HG02678 (cell line): ENCODE measurements around the gene TIMM10B.
"Not testable (repeated sequence)": the region's sequence is repeated elsewhere in the genome, so short reads cannot be mapped to it uniquely, and the experiment has no call there.

ENCODE experiments used
- ATAC-seq: cut with Tn5 transposase; IDR thresholded peaks from one replicate; pipeline ENCODE4 v1.9.1; 2021; ENCODE audit warnings: mild to moderate bottlenecking, moderate library complexity; ENCODE audit not compliant: unreplicated experiment

The TIMM10B gene

DNA sequence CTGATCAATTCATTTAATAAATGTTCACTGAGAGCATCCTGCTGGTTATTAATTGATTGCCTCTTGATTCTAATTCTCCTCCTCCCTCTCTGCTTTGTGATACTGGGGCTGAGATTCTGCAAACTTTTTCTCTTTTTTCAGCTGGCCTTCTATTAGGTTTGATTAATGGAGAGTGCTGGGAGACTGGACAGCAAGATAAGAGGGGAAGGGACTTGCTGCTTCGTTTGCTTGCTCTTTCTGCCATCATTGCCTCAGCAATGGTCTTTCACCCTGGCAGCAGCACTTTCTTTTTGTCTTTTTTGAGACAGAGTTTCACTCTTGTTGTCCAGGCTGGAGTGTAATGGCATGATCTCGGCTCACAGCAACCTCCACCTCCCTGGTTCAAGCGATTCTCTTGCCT is 22.9 kb downstream of the TIMM10B start:
- no peak for ATAC-seq

DNA sequence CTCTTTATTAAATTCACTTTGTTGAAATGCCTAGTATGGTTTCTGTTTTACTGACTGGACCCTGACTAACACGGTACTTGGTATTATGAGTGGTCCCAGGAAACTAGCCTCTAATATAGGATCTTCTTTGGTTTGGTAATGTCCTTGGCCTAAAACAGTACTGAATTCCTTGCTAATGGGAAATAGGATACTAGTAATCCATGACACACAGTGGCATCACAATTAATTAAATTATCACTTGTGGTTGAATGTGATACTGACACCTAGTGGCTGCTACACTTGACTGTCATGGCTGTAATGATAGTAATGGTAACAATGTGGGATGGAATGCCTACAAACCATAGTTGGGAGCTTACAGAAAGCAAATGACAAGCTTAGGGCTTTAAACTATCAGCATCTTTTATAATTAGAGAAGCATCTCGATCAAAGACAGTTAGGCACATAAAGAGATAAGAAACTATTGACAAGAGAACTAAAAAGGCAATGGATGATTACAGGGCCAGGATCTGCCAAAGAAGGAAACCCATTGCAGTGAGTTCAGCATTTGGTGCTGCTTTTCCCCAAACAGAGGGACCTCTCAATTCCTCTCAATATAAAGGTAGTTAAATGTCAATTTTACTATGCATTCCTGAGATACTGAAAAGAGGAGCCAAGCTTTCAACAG is 24.4 kb downstream of the TIMM10B start:
- ATAC-seq, result peak; percentile 62

DNA sequence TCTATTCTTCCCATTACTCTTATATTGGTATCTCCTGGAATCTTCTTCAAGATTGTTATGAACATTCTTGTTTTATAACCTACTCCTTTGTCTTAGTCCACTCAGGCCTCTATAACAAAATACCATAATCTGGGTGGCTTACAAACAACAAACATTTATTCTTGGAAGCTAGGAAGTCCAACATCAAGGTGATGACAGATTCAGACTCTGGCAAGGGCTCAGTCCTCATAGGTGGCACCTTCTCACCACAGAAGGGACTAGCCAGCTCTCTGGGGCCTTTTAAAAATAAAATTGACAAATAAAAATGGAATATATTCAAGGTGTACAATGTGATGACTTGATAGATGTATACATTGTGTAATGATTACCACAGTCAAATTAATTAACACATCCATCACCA is 35.6 kb downstream of the TIMM10B start:
- ATAC-seq, result no peak

DNA sequence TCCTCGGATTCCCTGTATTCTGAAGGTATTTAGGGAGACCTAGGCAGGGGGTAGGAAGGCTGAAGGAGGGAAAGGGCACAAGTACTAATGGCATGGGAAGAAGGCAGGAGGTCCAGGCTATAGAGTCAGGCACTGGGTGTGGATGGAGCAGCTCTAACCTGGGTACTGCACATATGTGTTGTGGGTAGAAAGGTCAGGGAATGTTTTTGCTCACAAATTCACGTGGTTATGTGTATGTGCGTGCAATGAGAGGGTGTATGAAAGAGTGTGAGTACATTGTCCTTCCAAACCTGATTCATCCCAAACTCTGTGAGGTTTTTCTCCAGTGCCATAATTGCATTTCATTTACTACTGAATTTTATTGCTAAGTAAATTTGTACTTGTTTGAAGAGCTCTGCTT is 39.0 kb downstream of the TIMM10B start:
- ATAC-seq, result no peak

DNA sequence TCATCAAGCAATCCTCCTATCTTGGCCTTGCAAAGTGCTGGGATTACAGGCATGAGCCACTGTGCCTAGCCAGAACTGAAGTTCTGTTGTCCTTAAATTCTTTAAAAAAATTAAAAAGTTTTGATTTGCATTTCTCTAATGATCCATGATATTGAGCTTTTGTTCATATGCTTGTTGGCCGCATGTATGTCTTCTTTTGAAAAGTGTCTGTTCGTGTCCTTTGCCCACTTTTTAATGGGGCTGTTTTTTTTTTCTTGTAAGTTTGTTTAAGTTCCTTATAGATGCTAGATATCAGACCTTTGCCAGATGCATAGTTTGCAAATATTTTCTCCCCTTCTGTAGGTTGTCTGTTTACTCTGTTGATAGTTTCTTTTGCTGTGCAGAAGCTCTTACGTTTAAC is 40.6 kb downstream of the TIMM10B start:
- ATAC-seq, result not testable (repeated sequence)

DNA sequence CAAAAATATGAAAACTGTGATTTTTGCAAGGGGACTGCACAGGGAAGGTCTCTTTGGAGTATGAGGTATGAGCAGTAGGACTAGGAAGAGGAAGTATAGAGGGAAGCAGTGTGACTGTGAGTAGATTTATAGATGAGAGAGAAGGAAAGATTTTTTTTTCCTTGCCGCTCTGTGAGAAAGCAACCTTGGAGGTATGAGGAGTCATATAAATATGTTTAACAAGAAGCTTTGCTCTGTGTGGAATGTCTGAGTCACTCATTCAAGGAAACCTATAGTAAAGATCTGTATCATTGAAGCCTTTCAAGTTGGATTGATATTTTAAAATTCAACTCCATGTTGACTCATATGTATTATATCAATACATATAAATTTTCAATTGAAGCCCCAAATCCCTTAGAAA is 42.0 kb downstream of the TIMM10B start:
- ATAC-seq, result no peak

DNA sequence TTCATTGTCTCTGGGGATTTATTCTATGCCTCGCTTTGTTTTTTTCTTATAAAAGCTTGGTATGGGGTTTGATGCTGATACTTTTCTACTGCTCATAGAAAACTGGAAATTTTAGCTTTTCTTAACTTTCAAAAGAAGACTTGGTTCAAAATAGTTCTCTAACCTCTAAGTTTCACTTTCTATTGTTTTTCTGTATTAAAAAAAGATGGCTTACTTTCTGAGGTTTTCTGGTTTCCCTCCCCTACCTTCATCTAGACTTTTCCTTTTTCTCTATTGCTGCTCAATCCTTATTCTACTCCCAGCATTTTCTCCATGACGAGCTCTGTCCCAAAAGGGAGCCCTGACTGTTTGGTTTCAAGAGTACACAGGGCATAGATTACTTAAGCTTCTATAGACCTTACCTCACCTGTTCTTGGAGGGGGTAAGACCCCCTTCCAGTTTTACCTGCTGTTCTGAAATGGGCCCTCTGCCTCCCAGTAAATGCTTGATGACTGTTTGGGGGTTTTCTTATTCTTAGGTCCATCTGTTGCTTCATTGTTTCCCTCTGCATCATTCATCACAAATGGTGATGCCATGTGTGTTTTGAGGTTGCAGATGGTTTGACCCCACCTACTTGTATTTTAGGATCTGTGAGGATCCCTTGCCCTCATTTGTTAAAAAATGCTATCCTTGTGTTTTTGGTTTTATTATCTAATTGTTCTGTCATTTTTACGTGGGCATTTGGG is 45.3 kb downstream of the TIMM10B start:
- peak; percentile 69 for ATAC-seq

DNA sequence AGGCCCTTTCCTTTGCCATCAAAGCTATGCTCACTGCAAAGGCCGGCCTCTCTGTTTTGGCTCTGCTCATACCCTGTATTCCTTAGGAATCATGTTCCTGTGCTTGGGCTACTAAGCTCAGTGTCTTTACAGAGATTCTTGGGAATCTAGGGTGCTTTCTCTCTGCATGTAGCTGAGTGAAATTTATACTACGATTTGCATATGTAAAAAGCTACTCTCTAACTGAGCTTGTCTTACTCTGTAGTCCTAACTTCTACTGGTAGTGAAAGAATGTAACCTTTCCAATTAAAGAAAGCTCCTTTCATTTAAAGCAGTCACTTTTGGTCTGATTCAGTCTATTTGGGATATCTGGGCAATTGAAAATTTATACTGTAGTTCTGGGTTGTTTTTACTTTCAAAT is 48.0 kb downstream of the TIMM10B start:
- no peak for ATAC-seq

DNA sequence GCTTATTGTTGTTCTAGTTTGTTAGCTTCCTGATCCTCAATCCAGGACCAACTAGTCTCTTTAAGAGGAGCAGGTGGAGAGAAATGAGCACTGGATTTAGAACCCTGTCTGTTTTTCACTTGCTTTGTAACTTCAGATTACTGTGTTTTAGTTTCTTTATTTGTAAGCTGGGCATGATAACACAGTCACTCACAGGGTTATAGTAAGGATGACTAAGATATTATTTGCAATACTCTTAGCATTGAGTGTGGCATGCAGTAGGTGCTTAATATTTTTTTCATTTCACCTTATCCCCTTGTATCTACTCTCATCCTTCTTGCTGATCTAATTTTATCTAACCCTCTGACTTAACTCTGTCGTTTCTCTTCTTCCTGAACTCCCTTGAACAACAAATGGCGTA is 49.5 kb downstream of the TIMM10B start:
- ATAC-seq, result no peak

DNA sequence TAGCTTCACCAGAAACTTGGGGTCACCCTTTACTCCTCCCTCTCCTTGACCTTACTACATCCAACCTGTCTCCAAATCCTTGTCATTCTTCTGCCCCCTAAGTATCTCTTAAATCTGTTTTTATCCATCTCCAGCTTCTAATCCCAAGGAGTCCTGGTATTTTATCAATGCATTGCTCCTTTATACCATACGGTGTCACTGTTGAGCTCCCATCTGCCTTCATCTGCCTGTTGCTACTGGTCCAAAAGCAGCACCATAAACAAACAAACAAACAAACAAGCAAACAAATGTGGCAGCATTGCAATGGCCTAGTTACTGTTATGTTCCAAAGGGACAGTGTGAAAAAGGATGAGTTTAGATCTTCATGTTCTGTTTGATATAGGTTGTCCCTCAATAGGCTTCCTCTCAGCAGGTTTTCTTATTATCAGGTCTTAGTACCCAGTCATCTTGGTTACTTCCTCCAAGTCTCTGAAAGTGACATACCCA is 50.0 kb downstream of the TIMM10B start:
- ATAC-seq, result no peak
